ENCODE results near the gene TMEM9. TPM values are rescaled to one million over a fixed set of nuclear protein-coding genes. Genes with fewer than 3 reads are reported as not detected.

The TMEM9 gene
- total RNA-seq, 2 donors from 2014 or later = 15.6 to 21.5 TPM

DNA sequence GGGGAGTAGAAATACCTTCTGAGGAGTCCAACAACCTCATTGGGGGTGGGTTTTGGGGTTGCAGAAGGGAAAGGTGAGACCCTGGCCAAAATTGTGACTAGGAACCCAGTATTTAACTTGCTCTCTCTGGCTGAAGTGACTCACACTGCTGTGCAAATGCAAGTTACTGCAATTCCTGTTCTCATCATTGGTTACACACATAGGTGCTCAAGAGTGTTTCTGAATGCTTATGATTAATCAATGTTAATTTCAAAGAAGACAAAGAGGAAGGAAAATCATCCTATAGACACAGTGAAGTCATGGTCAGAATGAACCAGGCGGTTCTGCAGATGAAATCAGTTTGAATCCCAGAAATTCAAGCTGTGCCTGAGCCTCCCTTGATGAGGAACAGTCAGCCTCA lies 30.4 kb downstream of the TMEM9 start:
- DNase-seq (ENCODE audit: low spot score) = no peak
- no peaks in the 10 kb centered on the region for H3K9me3 Mint-ChIP-seq
- no peak overlapping the region for H3K4me3 Mint-ChIP-seq
- ATAC-seq = no peak
- peaks cover 12 to 19% of the 10 kb centered on the region in 2 donors for H3K27me3 Mint-ChIP-seq
- H3K27ac Mint-ChIP-seq = no peak overlapping the region
- H3K4me1 Mint-ChIP-seq (ENCODE audit: low read depth in 2 of 2) = no peaks in the 10 kb centered on the region
- no peaks in the 10 kb centered on the region for H3K36me3 Mint-ChIP-seq

- no peaks in the 10 kb centered on the region for H3K9me3 Mint-ChIP-seq
- H3K27me3 Mint-ChIP-seq = peaks cover 13 to 24% of the 10 kb centered on the region in 2 donors
- H3K4me1 Mint-ChIP-seq (ENCODE audit: low read depth in 2 of 2) = no peaks in the 10 kb centered on the region
- DNase-seq (ENCODE audit: low spot score) = no peak
- no peak overlapping the region for H3K4me3 Mint-ChIP-seq
- ATAC-seq = no peak
- no peaks in the 10 kb centered on the region for H3K36me3 Mint-ChIP-seq
- no peak overlapping the region for H3K27ac Mint-ChIP-seq
Observed at GRCh38 chr1:201122321-201122957, 31.8 kb downstream of the TMEM9 start.

DNA sequence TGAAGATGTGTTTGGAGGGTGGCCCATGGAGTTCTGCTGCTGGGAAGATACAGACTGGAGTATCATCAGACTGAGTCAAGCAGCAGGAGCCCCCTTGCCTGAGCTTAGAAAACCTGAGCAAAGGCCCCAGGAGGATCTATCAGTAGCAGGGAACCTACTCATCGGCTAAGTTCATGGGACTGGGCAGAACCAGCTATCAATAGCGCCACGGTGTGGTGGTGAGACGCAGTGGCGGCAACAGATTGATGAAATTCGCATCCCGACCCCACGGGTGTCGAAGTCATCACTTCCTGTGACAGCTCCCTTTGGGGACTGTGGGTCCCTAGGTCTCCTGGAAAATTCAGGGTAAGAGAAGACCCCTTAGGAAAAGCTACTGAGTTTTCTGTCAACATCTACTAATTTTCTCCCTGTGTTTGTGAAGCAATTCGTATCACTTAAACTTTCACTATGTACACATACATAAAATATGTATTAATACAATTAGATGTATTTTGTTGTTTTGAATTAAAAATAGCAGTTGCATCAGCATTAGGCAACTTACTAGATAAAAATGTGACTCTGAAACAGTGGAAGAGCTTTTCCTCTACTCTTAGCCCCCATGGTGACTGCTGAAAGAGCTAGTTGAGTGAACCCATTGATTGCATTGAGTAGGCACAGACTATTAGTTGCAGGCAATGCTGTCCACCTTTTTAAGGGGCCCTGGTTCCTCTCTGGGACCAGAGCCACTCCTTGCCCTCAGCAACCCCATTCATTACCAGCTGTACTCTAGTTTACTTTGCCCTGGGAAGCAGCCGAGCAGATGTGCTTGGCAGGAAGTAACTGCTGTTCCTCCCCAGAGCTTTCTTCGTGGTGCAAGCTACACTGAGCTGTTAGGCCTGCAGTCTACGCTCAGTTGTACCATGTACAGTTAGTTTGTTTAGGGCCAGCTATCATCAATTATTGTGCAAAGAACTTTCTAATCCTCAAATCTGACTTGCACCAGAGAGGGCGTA lies 34.8 kb downstream of the TMEM9 start:
- Mint-ChIP-seq H3K4me1 (ENCODE audit: low read depth in 2 of 2) (peaks cover 0 to 2% of the 10 kb centered on the region in 2 donors), H3K36me3 (no peaks in the 10 kb centered on the region), H3K27me3 (peaks cover 9 to 17% of the 10 kb centered on the region in 2 donors), H3K4me3 (no peak overlapping the region), H3K9me3 (no peaks in the 10 kb centered on the region), H3K27ac (no peak overlapping the region)
- ATAC-seq (peak; percentile 47 to 52), DNase-seq (ENCODE audit: low spot score) (no peak)

- H3K4me3 Mint-ChIP-seq = peak overlapping the region; percentile 15
- H3K27me3 Mint-ChIP-seq = peaks cover 7 to 9% of the 10 kb centered on the region in 2 donors
- peaks cover 0 to 4% of the 10 kb centered on the region in 2 donors for H3K4me1 Mint-ChIP-seq (ENCODE audit: low read depth in 2 of 2)
- ATAC-seq = no peak
- no peak for DNase-seq (ENCODE audit: low spot score)
- no peaks in the 10 kb centered on the region for H3K36me3 Mint-ChIP-seq
- no peaks in the 10 kb centered on the region for H3K9me3 Mint-ChIP-seq
- H3K27ac Mint-ChIP-seq = no peak overlapping the region
Observed at GRCh38 chr1:201116091-201116490, 38.2 kb downstream of the TMEM9 start.

DNA sequence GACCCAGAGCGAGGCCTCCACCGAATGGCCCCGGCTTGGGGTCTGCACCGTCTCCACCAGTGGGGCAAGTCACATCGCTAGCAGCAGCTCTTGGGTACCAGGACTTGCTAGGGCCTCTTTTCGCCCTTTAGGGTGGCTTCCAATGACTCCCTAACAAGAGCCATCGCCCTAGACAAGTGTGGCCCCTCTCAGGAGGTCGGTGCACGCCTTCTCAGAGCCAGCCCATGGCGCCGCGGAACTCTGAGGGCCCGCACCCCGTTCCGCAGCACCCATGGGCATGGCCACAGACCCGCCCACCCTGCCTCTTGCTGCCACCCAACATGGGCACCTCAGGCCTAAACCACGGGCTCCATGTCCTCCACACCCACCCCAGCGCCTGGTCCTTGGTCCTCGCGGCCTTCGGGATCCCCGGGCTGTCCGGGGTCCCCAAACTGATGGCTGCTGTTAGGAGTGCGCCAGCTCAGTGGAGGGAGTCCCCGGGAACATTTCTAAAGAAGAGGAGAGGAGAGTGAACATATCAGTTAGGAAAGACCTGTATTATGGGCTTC lies 38.8 kb downstream of the TMEM9 start:
- Mint-ChIP-seq H3K27me3 (peaks cover 7 to 9% of the 10 kb centered on the region in 2 donors), H3K4me1 (ENCODE audit: low read depth in 2 of 2) (peaks cover 0 to 4% of the 10 kb centered on the region in 2 donors), H3K36me3 (no peaks in the 10 kb centered on the region), H3K4me3 (no peak overlapping the region), H3K9me3 (no peaks in the 10 kb centered on the region), H3K27ac (no peak overlapping the region)
- ATAC-seq = no peak
- DNase-seq (ENCODE audit: low spot score) = no peak

DNA sequence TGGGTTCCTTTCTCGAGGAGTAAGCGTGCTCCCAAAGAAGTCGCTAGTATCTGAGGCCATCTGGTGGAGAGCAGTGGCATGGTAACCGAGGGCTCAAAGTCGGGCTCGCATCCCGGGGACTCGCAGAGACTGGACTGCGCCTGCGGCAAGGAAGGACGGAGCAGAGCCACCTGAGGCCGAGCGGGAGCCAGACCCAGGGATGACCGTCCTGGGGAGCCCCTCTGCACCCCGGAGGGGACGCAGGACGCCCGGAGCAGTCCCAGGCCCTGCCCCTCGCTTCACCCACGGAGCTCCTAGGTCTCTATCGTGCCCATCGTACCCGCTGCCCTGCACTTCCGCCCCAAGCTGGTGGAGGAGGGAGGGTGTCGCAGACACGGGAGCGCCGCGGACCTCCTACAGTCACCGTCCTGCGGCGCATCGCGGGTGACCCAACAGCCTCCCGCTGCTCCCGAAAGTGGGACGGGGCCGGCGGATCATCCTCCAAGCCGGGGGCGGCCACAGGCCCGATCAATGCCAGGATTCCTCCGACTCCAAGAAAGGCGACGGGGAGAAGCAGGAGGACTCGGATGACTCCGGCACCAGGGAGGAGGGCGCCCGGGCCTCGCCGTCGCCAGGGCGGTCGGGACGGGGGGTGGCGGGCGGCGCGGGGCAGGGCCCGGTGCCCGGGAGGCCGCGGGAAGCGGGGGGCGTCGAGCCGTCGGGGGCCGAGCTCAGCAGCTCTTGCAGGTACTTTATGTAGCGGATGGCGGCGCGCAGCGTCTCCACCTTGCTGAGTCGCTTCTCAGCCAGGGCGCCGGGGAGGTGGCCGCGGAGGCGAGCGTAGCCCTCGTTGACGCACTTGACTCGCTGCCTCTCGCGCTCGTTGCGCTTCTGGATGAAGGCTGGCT lies 39.8 kb downstream of the TMEM9 start:
- ATAC-seq = peak; percentile 89 to 91
- peaks cover 6 to 7% of the 10 kb centered on the region in 2 donors for H3K27me3 Mint-ChIP-seq
- H3K4me3 Mint-ChIP-seq = peak overlapping the region; percentile 90
- DNase-seq (ENCODE audit: low spot score) = peak; percentile 82
- H3K9me3 Mint-ChIP-seq = no peaks in the 10 kb centered on the region
- H3K36me3 Mint-ChIP-seq = no peaks in the 10 kb centered on the region
- peaks cover 0 to 4% of the 10 kb centered on the region in 2 donors for H3K4me1 Mint-ChIP-seq (ENCODE audit: low read depth in 2 of 2)
- H3K27ac Mint-ChIP-seq = no peak overlapping the region

DNA sequence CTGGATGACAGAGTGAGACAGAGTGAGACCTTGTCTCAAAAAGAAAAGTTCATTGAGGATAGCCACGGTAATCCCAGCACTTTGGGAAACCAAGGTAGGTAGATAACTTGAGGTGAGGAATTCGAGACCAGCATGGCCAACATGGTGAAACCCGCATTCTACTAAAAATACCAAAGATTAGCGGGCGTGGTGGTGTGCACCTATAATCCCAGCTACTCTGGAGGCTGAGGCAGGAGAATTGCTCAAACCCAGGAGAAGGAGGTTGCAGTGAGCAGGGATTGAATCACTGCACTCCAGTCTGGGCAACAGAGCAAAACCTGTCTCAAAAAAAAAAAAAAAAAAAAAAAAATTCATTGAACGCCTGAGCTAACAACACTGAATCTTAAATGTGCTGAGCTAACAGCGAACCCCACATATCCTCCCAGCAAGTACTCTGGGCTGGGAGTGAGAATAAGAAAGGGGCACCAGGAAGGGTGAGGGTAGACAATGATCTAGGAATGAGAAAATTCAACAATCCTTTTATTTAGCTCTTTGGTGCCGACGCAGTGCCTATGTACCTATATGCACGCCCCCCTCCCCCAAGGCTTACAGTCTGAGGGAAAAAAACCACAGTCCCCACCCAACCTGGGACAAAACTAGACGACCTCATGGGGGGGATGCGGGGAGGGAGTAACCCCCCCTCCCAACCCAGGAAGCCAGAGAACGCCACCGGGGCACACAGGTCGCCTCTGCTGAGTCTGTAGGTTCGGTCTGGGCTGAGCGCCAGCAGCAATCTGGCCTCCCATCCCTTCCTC lies 40.6 kb downstream of the TMEM9 start:
- DNase-seq (ENCODE audit: low spot score) = no peak
- Mint-ChIP-seq H3K4me3 (peak overlapping the region; percentile 90), H3K36me3 (no peaks in the 10 kb centered on the region), H3K27me3 (peaks cover 6 to 7% of the 10 kb centered on the region in 2 donors), H3K9me3 (no peaks in the 10 kb centered on the region), H3K27ac (no peak overlapping the region), H3K4me1 (ENCODE audit: low read depth in 2 of 2) (peaks cover 0 to 4% of the 10 kb centered on the region in 2 donors)
- no peak for ATAC-seq

GRCh38 chr1:201112926-201113325 lies 41.3 kb downstream of the TMEM9 start:
- no peak for ATAC-seq
- DNase-seq (ENCODE audit: low spot score) = no peak
- Mint-ChIP-seq H3K4me1 (ENCODE audit: low read depth in 2 of 2) (peaks cover 0 to 4% of the 10 kb centered on the region in 2 donors), H3K4me3 (peak overlapping the region; percentile 3), H3K9me3 (no peaks in the 10 kb centered on the region), H3K27me3 (peaks cover 6% of the 10 kb centered on the region in 2 donors), H3K36me3 (no peaks in the 10 kb centered on the region), H3K27ac (no peak overlapping the region)

DNA sequence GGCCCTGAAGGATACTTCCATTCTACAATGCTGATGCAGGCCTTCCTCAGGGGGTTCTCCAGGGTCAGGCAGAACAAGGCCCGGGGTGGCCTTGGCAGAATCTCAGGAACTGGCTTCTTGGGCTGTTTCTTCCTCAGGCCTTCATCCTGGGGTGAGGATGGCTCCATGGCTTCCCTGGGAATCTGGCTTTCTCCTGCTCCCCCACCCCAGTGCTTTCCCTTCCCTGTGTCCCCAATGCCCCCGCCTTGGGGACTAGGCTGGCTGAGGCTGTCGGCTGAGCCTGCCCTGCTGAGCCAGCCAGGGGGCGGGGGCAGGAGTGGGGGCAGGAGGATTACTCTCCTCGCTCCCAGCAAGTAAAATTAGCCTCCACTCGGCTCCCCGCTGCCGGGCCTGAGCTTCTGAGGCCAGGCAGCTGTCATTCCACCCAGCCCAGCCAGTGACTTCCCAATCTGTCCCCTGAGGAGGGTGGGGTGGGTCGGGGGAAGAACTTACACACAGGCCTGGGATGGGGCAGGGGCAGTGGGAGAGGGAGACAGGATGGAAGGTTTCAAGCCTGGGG lies 42.0 kb downstream of the TMEM9 start, which contains the start of gene CACNA1S:
CACNA1S (minus strand) TSS at position 254 of the 559 bp plus-strand sequence; CDS start at position 167, 87 bp downstream.
- Mint-ChIP-seq H3K27ac (peak within 1 kb of the TSS in 1 of 2 donors; percentile 18), H3K4me3 (peak within 1 kb of the TSS; percentile 3), H3K9me3 (no peaks in the 10 kb centered on the region)

GRCh38 chr1:201111672-201112071 lies 42.6 kb downstream of the TMEM9 start:
- Mint-ChIP-seq H3K4me1 (ENCODE audit: low read depth in 2 of 2) (peaks cover 0 to 4% of the 10 kb centered on the region in 2 donors), H3K27ac (peak overlapping the region in 1 of 2 donors; percentile 18), H3K27me3 (peaks cover 0 to 4% of the 10 kb centered on the region in 2 donors), H3K36me3 (no peaks in the 10 kb centered on the region), H3K9me3 (no peaks in the 10 kb centered on the region), H3K4me3 (no peak overlapping the region)
- ATAC-seq = no peak
- no peak for DNase-seq (ENCODE audit: low spot score)

More for the DNA sequence above, 42.0 kb downstream of the TMEM9 start, which contains the start of gene CACNA1S:
- DNase-seq (ENCODE audit: low spot score) (no peak), ATAC-seq (no peak)
- H3K36me3 Mint-ChIP-seq = no peaks in the 10 kb centered on the region
- H3K4me1 Mint-ChIP-seq (ENCODE audit: low read depth in 2 of 2) = peaks cover 0 to 4% of the 10 kb centered on the region in 2 donors
- peaks cover 0 to 4% of the 10 kb centered on the region in 2 donors for H3K27me3 Mint-ChIP-seq

DNA sequence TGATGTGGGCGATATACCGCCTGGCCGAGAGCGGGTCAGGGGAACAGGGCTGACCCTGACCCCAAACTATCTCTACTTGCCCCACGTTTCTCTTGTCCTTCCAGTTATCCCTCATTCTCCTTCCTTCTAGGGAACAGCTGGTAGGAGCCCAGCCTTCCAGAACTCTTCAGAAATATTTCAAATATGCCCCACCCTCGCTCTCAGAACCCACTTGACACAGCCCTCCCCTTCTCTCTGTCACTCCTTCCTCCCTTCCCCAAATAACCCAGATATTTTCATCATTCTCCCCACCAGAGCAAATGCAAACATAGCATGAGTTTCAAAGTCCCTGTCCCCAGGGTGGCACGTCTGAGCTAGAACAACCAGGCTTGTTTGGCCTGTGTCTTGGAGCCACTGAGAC lies 43.1 kb downstream of the TMEM9 start:
- H3K27ac Mint-ChIP-seq = peak overlapping the region in 1 of 2 donors; percentile 18
- peaks cover 0 to 4% of the 10 kb centered on the region in 2 donors for H3K4me1 Mint-ChIP-seq (ENCODE audit: low read depth in 2 of 2)
- no peaks in the 10 kb centered on the region for H3K9me3 Mint-ChIP-seq
- no peaks in the 10 kb centered on the region for H3K36me3 Mint-ChIP-seq
- H3K4me3 Mint-ChIP-seq = no peak overlapping the region
- DNase-seq (ENCODE audit: low spot score) (no peak), ATAC-seq (no peak)
- H3K27me3 Mint-ChIP-seq = peaks cover 0 to 4% of the 10 kb centered on the region in 2 donors

DNA sequence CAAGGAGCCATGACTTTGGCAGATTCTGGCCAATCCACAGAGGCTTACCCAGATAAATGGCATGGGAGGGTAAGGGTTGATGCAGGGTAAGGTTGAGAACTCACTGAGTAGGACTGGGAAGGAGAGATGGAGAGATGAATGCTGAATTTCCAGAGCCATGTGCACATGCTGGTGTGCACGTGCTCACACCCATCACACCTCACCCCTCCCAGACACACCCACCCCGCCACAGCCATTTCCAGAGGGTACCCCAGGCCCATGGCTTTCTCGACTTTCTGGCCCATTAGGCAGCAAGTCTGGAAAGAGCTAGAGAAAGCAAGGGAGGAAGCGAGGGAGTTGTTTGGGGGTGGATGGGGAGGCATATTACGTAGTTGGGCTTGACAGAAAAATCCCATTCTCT lies 43.7 kb downstream of the TMEM9 start:
- Mint-ChIP-seq H3K36me3 (no peaks in the 10 kb centered on the region), H3K27me3 (peaks cover 0 to 4% of the 10 kb centered on the region in 2 donors), H3K27ac (no peak overlapping the region), H3K9me3 (no peaks in the 10 kb centered on the region), H3K4me1 (ENCODE audit: low read depth in 2 of 2) (peaks cover 0 to 4% of the 10 kb centered on the region in 2 donors), H3K4me3 (no peak overlapping the region)
- no peak for DNase-seq (ENCODE audit: low spot score)
- ATAC-seq = no peak

All from natural killer cell treated with Interleukin-12 subunit alpha and Interleukin-12 subunit beta and Interleukin-15 and Interleukin-18, amount 100 ng/mL, for 72 hours (primary cell).